ENCODE measurements around the gene LLPH. TPM values are rescaled to one million over a fixed set of nuclear protein-coding genes. Genes with fewer than 3 reads are reported as not detected.

Gene LLPH
- total RNA-seq, 1 experiment from 2014 or later, result 44.3 TPM

GRCh38 chr12:66082744-66083143 is 47.8 kb downstream of the LLPH start:
- BruUV-seq (replicated peaks), result no TSS peak

GRCh38 chr12:66080791-66081190 is 49.8 kb downstream of the LLPH start:
- TF ChIP-seq, protein P1, sequence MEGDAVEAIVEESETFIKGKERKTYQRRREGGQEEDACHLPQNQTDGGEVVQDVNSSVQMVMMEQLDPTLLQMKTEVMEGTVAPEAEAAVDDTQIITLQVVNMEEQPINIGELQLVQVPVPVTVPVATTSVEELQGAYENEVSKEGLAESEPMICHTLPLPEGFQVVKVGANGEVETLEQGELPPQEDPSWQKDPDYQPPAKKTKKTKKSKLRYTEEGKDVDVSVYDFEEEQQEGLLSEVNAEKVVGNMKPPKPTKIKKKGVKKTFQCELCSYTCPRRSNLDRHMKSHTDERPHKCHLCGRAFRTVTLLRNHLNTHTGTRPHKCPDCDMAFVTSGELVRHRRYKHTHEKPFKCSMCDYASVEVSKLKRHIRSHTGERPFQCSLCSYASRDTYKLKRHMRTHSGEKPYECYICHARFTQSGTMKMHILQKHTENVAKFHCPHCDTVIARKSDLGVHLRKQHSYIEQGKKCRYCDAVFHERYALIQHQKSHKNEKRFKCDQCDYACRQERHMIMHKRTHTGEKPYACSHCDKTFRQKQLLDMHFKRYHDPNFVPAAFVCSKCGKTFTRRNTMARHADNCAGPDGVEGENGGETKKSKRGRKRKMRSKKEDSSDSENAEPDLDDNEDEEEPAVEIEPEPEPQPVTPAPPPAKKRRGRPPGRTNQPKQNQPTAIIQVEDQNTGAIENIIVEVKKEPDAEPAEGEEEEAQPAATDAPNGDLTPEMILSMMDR (IDR thresholded peaks at IDR 0.05; ENCODE audit: unreplicated experiment), result no peak
- Mint-ChIP-seq H3K27me3 (ENCODE audit: insufficient read depth, unreplicated experiment) (no peaks in the 10 kb centered on the region), H3K4me1 (ENCODE audit: insufficient read depth, unreplicated experiment) (no peaks in the 10 kb centered on the region), H3K36me3 (ENCODE audit: insufficient read depth, unreplicated experiment) (no peaks in the 10 kb centered on the region), H3K4me3 (ENCODE audit: unreplicated experiment) (no peak overlapping the region), H3K9me3 (ENCODE audit: unreplicated experiment) (no peaks in the 10 kb centered on the region), H3K27ac (ENCODE audit: low read depth, unreplicated experiment) (no peak overlapping the region)
- CTCF ChIA-PET, result interaction anchor here (1.2 kb wide), 1 partner anchor 9 kb away, joined by 3 read pairs; no protein-coding TSS in a partner anchor
- POLR2A ChIA-PET, result interaction anchor here (0.6 to 0.7 kb wide), 2 partner anchors 120 to 810 kb away, joined by 3 read pairs; no protein-coding TSS in a partner anchor
- BruUV-seq (replicated peaks), result no TSS peak
- no peak for DNase-seq (ENCODE audit: unreplicated experiment)
- intact Hi-C loops (cut with micrococcal nuclease), result no loop called here

More at GRCh38 chr12:66082744-66083143, 47.8 kb downstream of the LLPH start:
- H3K27ac Mint-ChIP-seq (ENCODE audit: low read depth, unreplicated experiment), result no peak overlapping the region
- TF ChIP-seq, protein P1 (IDR thresholded peaks at IDR 0.05; ENCODE audit: unreplicated experiment), result no peak
- H3K9me3 Mint-ChIP-seq (ENCODE audit: unreplicated experiment), result no peaks in the 10 kb centered on the region
- H3K4me1 Mint-ChIP-seq (ENCODE audit: insufficient read depth, unreplicated experiment), result no peaks in the 10 kb centered on the region
- H3K36me3 Mint-ChIP-seq (ENCODE audit: insufficient read depth, unreplicated experiment), result no peaks in the 10 kb centered on the region
- no peak for DNase-seq (ENCODE audit: unreplicated experiment)
- intact Hi-C loops (cut with micrococcal nuclease), result no loop called here
- ChIA-PET POLR2A (no interaction called here), CTCF (interaction anchor here (0.6 kb wide), 2 partner anchors 47 to 103 kb away, joined by 3 to 4 read pairs; no protein-coding TSS in a partner anchor)
- no peak overlapping the region for H3K4me3 Mint-ChIP-seq (ENCODE audit: unreplicated experiment)
- no peaks in the 10 kb centered on the region for H3K27me3 Mint-ChIP-seq (ENCODE audit: insufficient read depth, unreplicated experiment)

GRCh38 chr12:66077542-66077941 is 53.0 kb downstream of the LLPH start:
- intact Hi-C loops (cut with micrococcal nuclease), result no loop called here
- Mint-ChIP-seq H3K27me3 (ENCODE audit: insufficient read depth, unreplicated experiment) (no peaks in the 10 kb centered on the region), H3K4me3 (ENCODE audit: unreplicated experiment) (no peak overlapping the region), H3K9me3 (ENCODE audit: unreplicated experiment) (no peaks in the 10 kb centered on the region), H3K27ac (ENCODE audit: low read depth, unreplicated experiment) (no peak overlapping the region), H3K36me3 (ENCODE audit: insufficient read depth, unreplicated experiment) (no peaks in the 10 kb centered on the region), H3K4me1 (ENCODE audit: insufficient read depth, unreplicated experiment) (no peaks in the 10 kb centered on the region)
- DNase-seq (ENCODE audit: unreplicated experiment), result no peak
- ChIA-PET POLR2A (interaction anchor here (0.7 to 1.3 kb wide), 2 partner anchors 8 to 10 kb away, joined by 4 read pairs; no protein-coding TSS in a partner anchor), CTCF (interaction anchor here (0.8 to 1.6 kb wide), 5 partner anchors 8 to 521 kb away, joined by 3 to 6 read pairs (median 4); no protein-coding TSS in a partner anchor)
- TF ChIP-seq, protein P1 (IDR thresholded peaks at IDR 0.05; ENCODE audit: unreplicated experiment), result no peak
- no TSS peak for BruUV-seq (replicated peaks)

DNA sequence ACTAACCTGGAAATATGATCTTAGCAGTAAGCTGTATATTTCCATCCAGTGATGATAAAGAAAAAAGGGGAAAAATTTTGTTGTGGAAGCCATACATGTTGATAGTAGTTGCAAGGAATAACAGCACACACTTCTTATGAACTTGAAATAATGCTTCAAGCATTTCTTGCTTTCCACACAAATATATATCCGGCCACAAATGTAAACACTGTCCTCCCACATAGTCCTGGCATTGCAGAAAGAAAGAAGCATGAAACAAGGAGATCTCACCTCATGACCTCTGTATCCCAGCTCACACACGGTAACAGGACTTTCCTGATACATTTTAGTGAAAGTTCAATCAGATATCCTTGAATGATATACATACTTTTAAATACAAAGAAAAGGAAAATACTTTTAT is 56.0 kb downstream of the LLPH start:
- no TSS peak for BruUV-seq (replicated peaks)
- no peak overlapping the region for H3K27ac Mint-ChIP-seq (ENCODE audit: low read depth, unreplicated experiment)
- intact Hi-C loops (cut with micrococcal nuclease), result no loop called here
- no peaks in the 10 kb centered on the region for H3K9me3 Mint-ChIP-seq (ENCODE audit: unreplicated experiment)
- TF ChIP-seq, protein P1 (IDR thresholded peaks at IDR 0.05; ENCODE audit: unreplicated experiment), result no peak
- peak; percentile 25 for DNase-seq (ENCODE audit: unreplicated experiment)
- ChIA-PET CTCF (no interaction called here), POLR2A (interaction anchor here (0.6 kb wide), 1 partner anchor 37 kb away, joined by 3 read pairs; no protein-coding TSS in a partner anchor)
- H3K36me3 Mint-ChIP-seq (ENCODE audit: insufficient read depth, unreplicated experiment), result no peaks in the 10 kb centered on the region
- H3K4me3 Mint-ChIP-seq (ENCODE audit: unreplicated experiment), result no peak overlapping the region
- H3K27me3 Mint-ChIP-seq (ENCODE audit: insufficient read depth, unreplicated experiment), result no peaks in the 10 kb centered on the region
- H3K4me1 Mint-ChIP-seq (ENCODE audit: insufficient read depth, unreplicated experiment), result no peaks in the 10 kb centered on the region

Data from MCF 10A (cell line).